A673 (cell line): ENCODE data around the gene RERE.

ENCODE experiments used
- CTCF ChIP-seq: fragments of 300-800, 200-600 bp; sonication (generic); conservative IDR thresholded peaks from 2 replicates; pipeline ENCODE4 v1.5.1; 2017; ENCODE audit warnings: low read depth, mild to moderate bottlenecking, antibody characterized with exemption, low read length, moderate library complexity, mixed read lengths
- EZH2 ChIP-seq: fragments of 200-600 bp; sonication (generic); IDR thresholded peaks from 2 replicates; pipeline ENCODE4 v1.6.1; 2017; ENCODE audit warnings: borderline replicate concordance, low read depth, mild to moderate bottlenecking, mixed read lengths, antibody characterized with exemption, low read length; ENCODE audit not compliant: poor library complexity, severe bottlenecking

GRCh38 chr1:8321612-8322011 is 495.8 kb downstream of the RERE start:
- no peak for TF ChIP-seq CTCF
- no peak for TF ChIP-seq EZH2
